OCI-LY7 (cell line): ENCODE data around the gene TMPRSS11E. TPM values are rescaled to one million over a fixed set of nuclear protein-coding genes. Genes with fewer than 3 reads are reported as not detected.
"Not testable (repeated sequence)": the region's sequence is repeated elsewhere in the genome, so short reads cannot be mapped to it uniquely, and the experiment has no call there.

Experiments
- BruUV-seq: library from RNA; stranded (reverse); fragments of 400-500 nt; replicated peaks from 2 replicates; lab custom pipeline; 2021; lab: Mats Ljungman, UMichigan
- CTCF ChIA-PET: fragments of 300-600 bp; sonication (Branson Sonifier 250); formaldehyde crosslinking; loops from one replicate; lab custom pipeline; 2022; ENCODE audit warnings: antibody characterized with exemption; ENCODE audit not compliant: unreplicated experiment; lab: Charles Lee
- POLR2A ChIA-PET: fragments of 300-600 bp; sonication (Branson Sonifier 250); formaldehyde crosslinking; loops from one replicate; lab custom pipeline; 2022; ENCODE audit warnings: antibody characterized with exemption; lab: Charles Lee
- DNase-seq: peaks from one replicate; pipeline ENCODE4 v3.0.0-alpha.2; 2015; ENCODE audit warnings: low spot score
- H2AFZ ChIP-seq: fragments of 200-600 bp; sonication (generic), shearing (Covaris generic); 2 replicates; pipeline ENCODE4 v1.6.1; 2014; ENCODE audit warnings: mild to moderate bottlenecking, antibody characterized with exemption, low read length, moderate library complexity
- H3K27ac ChIP-seq: fragments of 200-600 bp; sonication (generic); 2 replicates; pipeline ENCODE4 v1.5.1; 2014; ENCODE audit warnings: mixed run types, low read depth, mild to moderate bottlenecking, moderate library complexity, low read length, inconsistent platforms; ENCODE audit not compliant: poor library complexity, severe bottlenecking
- H3K36me3 ChIP-seq: fragments of 200-600 bp; sonication (generic); 2 replicates; pipeline ENCODE4 v1.6.1; 2014; ENCODE audit warnings: mild to moderate bottlenecking, antibody characterized with exemption, low read length, moderate library complexity, mixed read lengths; ENCODE audit not compliant: insufficient read depth
- H3K4me1 ChIP-seq: fragments of 200-600 bp; sonication (generic); 2 replicates; pipeline ENCODE4 v1.5.1; 2014; ENCODE audit warnings: mild to moderate bottlenecking, low read length; ENCODE audit not compliant: insufficient read depth, poor library complexity, severe bottlenecking
- H3K4me2 ChIP-seq: fragments of 200-600 bp; sonication (generic); 2 replicates; pipeline ENCODE4 v1.6.1; 2014; ENCODE audit warnings: mild to moderate bottlenecking, low read length
- H3K4me3 ChIP-seq: fragments of 200-600 bp; sonication (generic); 2 replicates; pipeline ENCODE4 v1.5.1; 2014; ENCODE audit warnings: mild to moderate bottlenecking, low read depth, low read length; ENCODE audit not compliant: poor library complexity, severe bottlenecking
- H3K79me2 ChIP-seq: fragments of 200-600 bp; sonication (generic); 2 replicates; pipeline ENCODE4 v1.6.1; 2016; ENCODE audit warnings: low read depth, mild to moderate bottlenecking, low read length, moderate library complexity, mixed read lengths; ENCODE audit not compliant: insufficient read depth
- H3K9me2 ChIP-seq: fragments of 200-600 bp; sonication (generic); 2 replicates; pipeline ENCODE4 v1.6.1; 2016; ENCODE audit warnings: mild to moderate bottlenecking, low read length, mixed read lengths; ENCODE audit not compliant: insufficient read depth
- H3K9me3 ChIP-seq: fragments of 200-600 bp; sonication (generic); 2 replicates; pipeline ENCODE4 v1.6.1; 2014; ENCODE audit warnings: mild to moderate bottlenecking, mixed run types, low read length, mixed read lengths
- H4K20me1 ChIP-seq: fragments of 200-600 bp; sonication (generic); 2 replicates; pipeline ENCODE4 v1.6.1; 2014; ENCODE audit warnings: mild to moderate bottlenecking, antibody characterized with exemption, low read length, moderate library complexity, mixed read lengths; ENCODE audit not compliant: insufficient read depth
- CTCF ChIP-seq: fragments of 200-600 bp; sonication (generic); conservative IDR thresholded peaks from 2 replicates; pipeline ENCODE4 v1.5.1; 2014; ENCODE audit warnings: mild to moderate bottlenecking, antibody characterized with exemption, low read length, moderate library complexity, mixed read lengths
- EZH2phosphoT487 ChIP-seq: fragments of 200-600 bp; sonication (generic); IDR thresholded peaks from 2 replicates; pipeline ENCODE4 v1.6.1; 2018; ENCODE audit warnings: low read depth, borderline replicate concordance, mild to moderate bottlenecking, mixed run types, antibody characterized with exemption, low read length, moderate library complexity, mixed read lengths
- intact Hi-C: fragments of 100-400 bp; cut with micrococcal nuclease; formaldehyde crosslinking; loops from one replicate; pipeline ENCODE4 v1.10.0; 2022; ENCODE audit not compliant: unreplicated experiment
- total RNA-seq, 2 experiments: library from RNA; depleted of rRNA in 1 of 2; stranded (reverse); fragments of >200 nt in 1 of 2; shearing (Covaris generic) in 1 of 2; gene quantifications; 2 replicates each; pipeline ENCODE4 v1.2.3, GENCODE V29; 2014 to 2022

TMPRSS11E gene
- total RNA-seq, 2 experiments from 2014 or later, result not detected

- Histone ChIP-seq H3K27ac (no peak overlapping the region), H2AFZ (no peak overlapping the region), H3K9me3 (no peaks in the 10 kb centered on the region), H3K4me3 (no peak overlapping the region), H3K79me2 (no peaks in the 10 kb centered on the region), H3K4me2 (no peak overlapping the region), H4K20me1 (no peaks in the 10 kb centered on the region), H3K36me3 (no peaks in the 10 kb centered on the region), H3K4me1 (no peaks in the 10 kb centered on the region), H3K9me2 (no peaks in the 10 kb centered on the region)
- intact Hi-C loops, result loop anchor here (1.0 to 5.0 kb wide), 2 partner anchors 226 to 672 kb away; no protein-coding TSS in a partner anchor
- POLR2A ChIA-PET, result interaction anchor here (0.7 kb wide), 1 partner anchor 18 kb away, joined by 3 read pairs; no protein-coding TSS in a partner anchor
- CTCF ChIA-PET, result no interaction called here
- BruUV-seq, result no TSS peak
- peak; percentile 66 for DNase-seq
- TF ChIP-seq CTCF (peak; percentile 96), EZH2phosphoT487 (no peak)
These were observed 51.2 kb downstream of the TMPRSS11E start for GRCh38 chr4:68498413-68499007.

- POLR2A ChIA-PET, result no interaction called here
- Histone ChIP-seq H3K36me3 (no peaks in the 10 kb centered on the region), H3K4me2 (no peak overlapping the region), H3K9me3 (no peaks in the 10 kb centered on the region), H3K9me2 (no peaks in the 10 kb centered on the region), H2AFZ (no peak overlapping the region), H3K27ac (no peak overlapping the region), H3K4me1 (no peaks in the 10 kb centered on the region), H4K20me1 (no peaks in the 10 kb centered on the region), H3K79me2 (no peaks in the 10 kb centered on the region), H3K4me3 (no peak overlapping the region)
- BruUV-seq, result no TSS peak
- TF ChIP-seq EZH2phosphoT487, result no peak
- no peak for TF ChIP-seq CTCF
- CTCF ChIA-PET, result no interaction called here
- intact Hi-C loops, result loop anchor here (5.0 kb wide), 1 partner anchor 227 kb away; no protein-coding TSS in a partner anchor
- no peak for DNase-seq
These were observed 51.8 kb downstream of the TMPRSS11E start for GRCh38 chr4:68499021-68499420.

GRCh38 chr4:68503462-68503861, 56.2 kb downstream of the TMPRSS11E start:
- H3K4me2 ChIP-seq, H3K4me1 ChIP-seq, H3K9me2 ChIP-seq, CTCF ChIA-PET, H3K9me3 ChIP-seq, H3K36me3 ChIP-seq, H4K20me1 ChIP-seq, H3K4me3 ChIP-seq, H3K27ac ChIP-seq, H3K79me2 ChIP-seq, DNase-seq, BruUV-seq, intact Hi-C loops, H2AFZ ChIP-seq: not testable (repeated sequence)
- POLR2A ChIA-PET, result interaction anchor here (1.0 kb wide), 1 partner anchor 9 kb away, joined by 3 read pairs; no protein-coding TSS in a partner anchor

- H3K9me2 ChIP-seq, H3K4me1 ChIP-seq, H3K4me2 ChIP-seq, H3K36me3 ChIP-seq, CTCF ChIA-PET, H2AFZ ChIP-seq, H3K27ac ChIP-seq, H3K79me2 ChIP-seq, H4K20me1 ChIP-seq, POLR2A ChIA-PET, BruUV-seq, intact Hi-C loops, H3K4me3 ChIP-seq, H3K9me3 ChIP-seq: not testable (repeated sequence)
- DNase-seq, result peak; percentile 1
These were observed 57.6 kb downstream of the TMPRSS11E start for GRCh38 chr4:68504836-68505235.

- H2AFZ ChIP-seq, CTCF ChIA-PET, H3K9me3 ChIP-seq, DNase-seq, H4K20me1 ChIP-seq, H3K36me3 ChIP-seq, POLR2A ChIA-PET, H3K4me2 ChIP-seq, H3K79me2 ChIP-seq, BruUV-seq, H3K4me3 ChIP-seq, H3K4me1 ChIP-seq, H3K9me2 ChIP-seq, H3K27ac ChIP-seq, intact Hi-C loops: not testable (repeated sequence)
These were observed 58.2 kb downstream of the TMPRSS11E start for GRCh38 chr4:68505452-68505851.
